Ectodermal cell (in vitro differentiated cells): ENCODE data around the gene NADSYN1.

Experiments
- H3K27ac ChIP-seq: 2 replicates; pipeline ENCODE4 v1.7.0; 2013; ENCODE audit warnings: mild to moderate bottlenecking, low read depth, low read length; ENCODE audit not compliant: insufficient read depth, poor library complexity, severe bottlenecking
- H3K27me3 ChIP-seq: 2 replicates; pipeline ENCODE4 v1.7.0; 2013; ENCODE audit warnings: mild to moderate bottlenecking, low read length; ENCODE audit not compliant: insufficient read depth, control insufficient read depth, poor library complexity, severe bottlenecking
- H3K36me3 ChIP-seq: one replicate; pipeline ENCODE4 v1.7.0; 2013; ENCODE audit warnings: low read length; ENCODE audit not compliant: control insufficient read depth, insufficient read depth
- H3K4me1 ChIP-seq: one replicate; pipeline ENCODE4 v1.7.0; 2013; ENCODE audit warnings: low read length; ENCODE audit not compliant: control insufficient read depth, insufficient read depth
- H3K4me3 ChIP-seq: 2 replicates; pipeline ENCODE4 v1.7.0; 2013; ENCODE audit warnings: low read depth, low read length, control low read depth; ENCODE audit not compliant: insufficient read depth
- H3K9me3 ChIP-seq: 2 replicates; pipeline ENCODE4 v1.7.0; 2013; ENCODE audit warnings: mild to moderate bottlenecking, low read length, moderate library complexity; ENCODE audit not compliant: control insufficient read depth
- WGBS, 2 experiments: methylation state at CpG; one replicate each; pipeline ENCODE4 v1.1.7; 2013; ENCODE audit warnings: missing lambda C conversion rate in 2 of 2; 5-methylcytosine and 5-hydroxymethylcytosine counted together

NADSYN1 gene

GRCh38 chr11:71489311-71490043 is 36.5 kb downstream of the NADSYN1 start:
- Histone ChIP-seq H3K9me3 (no peaks in the 10 kb centered on the region), H3K27ac (no peak overlapping the region)
- 90% methylated on average over 15 of the region's 15 CpGs for WGBS, 2 experiments

GRCh38 chr11:71490044-71490730 is 37.2 kb downstream of the NADSYN1 start:
- Histone ChIP-seq H3K27me3 (no peaks in the 10 kb centered on the region), H3K4me1 (peaks cover 16% of the 10 kb centered on the region), H3K27ac (no peak overlapping the region), H3K9me3 (no peaks in the 10 kb centered on the region), H3K36me3 (no peaks in the 10 kb centered on the region), H3K4me3 (no peak overlapping the region)
- 95 to 96% methylated on average over 23 of the region's 23 CpGs for WGBS, 2 experiments

More at GRCh38 chr11:71489311-71490043, 36.5 kb downstream of the NADSYN1 start:
- H3K27me3 ChIP-seq, result no peaks in the 10 kb centered on the region
- H3K36me3 ChIP-seq, result peaks cover 2% of the 10 kb centered on the region
- no peak overlapping the region for H3K4me3 ChIP-seq
- H3K4me1 ChIP-seq, result peaks cover 16% of the 10 kb centered on the region

- Histone ChIP-seq H3K4me3 (no peak overlapping the region), H3K36me3 (no peaks in the 10 kb centered on the region), H3K27me3 (no peaks in the 10 kb centered on the region), H3K4me1 (peaks cover 16% of the 10 kb centered on the region), H3K27ac (no peak overlapping the region), H3K9me3 (no peaks in the 10 kb centered on the region)
- 94 to 95% methylated on average over 28 of the region's 28 CpGs for WGBS, 2 experiments
Measured at GRCh38 chr11:71490731-71491390, 37.9 kb downstream of the NADSYN1 start.

- Histone ChIP-seq H3K4me1 (peaks cover 16% of the 10 kb centered on the region), H3K36me3 (no peaks in the 10 kb centered on the region), H3K4me3 (no peak overlapping the region), H3K27ac (no peak overlapping the region), H3K9me3 (no peaks in the 10 kb centered on the region), H3K27me3 (no peaks in the 10 kb centered on the region)
- WGBS, 2 experiments, result 94 to 95% methylated on average over 19 of the region's 19 CpGs
Measured at GRCh38 chr11:71491531-71491930, 38.5 kb downstream of the NADSYN1 start.

- Histone ChIP-seq H3K27me3 (no peaks in the 10 kb centered on the region), H3K36me3 (no peaks in the 10 kb centered on the region)
- 89 to 90% methylated on average over 9 of the region's 9 CpGs for WGBS, 2 experiments
Measured at GRCh38 chr11:71491940-71492339, 38.9 kb downstream of the NADSYN1 start.

GRCh38 chr11:71495286-71496230 is 42.6 kb downstream of the NADSYN1 start:
- no peaks in the 10 kb centered on the region for H3K4me1 ChIP-seq
- no peak overlapping the region for H3K4me3 ChIP-seq
- H3K9me3 ChIP-seq, result no peaks in the 10 kb centered on the region
- H3K27me3 ChIP-seq, result no peaks in the 10 kb centered on the region
- 91 to 93% methylated on average over 20 of the region's 20 CpGs for WGBS, 2 experiments
- H3K27ac ChIP-seq, result no peak overlapping the region
- no peaks in the 10 kb centered on the region for H3K36me3 ChIP-seq

More at GRCh38 chr11:71491940-71492339, 38.9 kb downstream of the NADSYN1 start:
- Histone ChIP-seq H3K27ac (no peak overlapping the region), H3K9me3 (no peaks in the 10 kb centered on the region), H3K4me3 (no peak overlapping the region), H3K4me1 (peaks cover 16% of the 10 kb centered on the region)

GRCh38 chr11:71496421-71496820 is 43.4 kb downstream of the NADSYN1 start:
- Histone ChIP-seq H3K27ac (no peak overlapping the region), H3K27me3 (no peaks in the 10 kb centered on the region), H3K9me3 (no peaks in the 10 kb centered on the region), H3K4me1 (no peaks in the 10 kb centered on the region), H3K4me3 (no peak overlapping the region), H3K36me3 (no peaks in the 10 kb centered on the region)
- WGBS, 2 experiments, result 95% methylated on average over 13 of the region's 13 CpGs

GRCh38 chr11:71498091-71498490 is 45.1 kb downstream of the NADSYN1 start:
- Histone ChIP-seq H3K4me3 (no peak overlapping the region), H3K9me3 (no peaks in the 10 kb centered on the region), H3K27me3 (no peaks in the 10 kb centered on the region), H3K4me1 (no peaks in the 10 kb centered on the region), H3K27ac (no peak overlapping the region), H3K36me3 (no peaks in the 10 kb centered on the region)
- 95% methylated on average over 19 of the region's 19 CpGs for WGBS, 2 experiments

- Histone ChIP-seq H3K4me1 (peaks cover 3% of the 10 kb centered on the region), H3K27me3 (no peaks in the 10 kb centered on the region), H3K4me3 (no peak overlapping the region), H3K36me3 (no peaks in the 10 kb centered on the region), H3K27ac (no peak overlapping the region), H3K9me3 (no peaks in the 10 kb centered on the region)
- WGBS, 2 experiments, result 97% methylated on average over 13 of the region's 13 CpGs
Measured at GRCh38 chr11:71499125-71499524, 46.1 kb downstream of the NADSYN1 start.
